GM23338 (cell line): ENCODE results near the gene PAXX. TPM values are rescaled to one million over a fixed set of nuclear protein-coding genes. Genes with fewer than 3 reads are reported as not detected.

Experiments used
- ATAC-seq: fragments of 200-7000 bp; cut with Tn5 transposase; 3 replicates; pipeline ENCODE4 v1.9.1; 2020
- DNase-seq: peaks from one replicate; pipeline ENCODE4 v3.0.0-alpha.2; 2015; ENCODE audit warnings: low spot score
- H2AFZ ChIP-seq: fragments of 200-600 bp; sonication (generic); 2 replicates; pipeline ENCODE4 v1.8.0; 2016; ENCODE audit warnings: antibody characterized with exemption, mild to moderate bottlenecking, moderate library complexity
- H3F3A ChIP-seq: fragments of 200-600 bp; sonication (generic); replicated peaks from 2 replicates; pipeline ENCODE4 v1.8.0; 2017; ENCODE audit warnings: antibody characterized with exemption, mixed run types, low read depth
- H3K27ac ChIP-seq: fragments of 200-600 bp; sonication (generic); 2 replicates; pipeline ENCODE4 v1.6.1; 2016; ENCODE audit warnings: low read depth
- H3K27me3 ChIP-seq: fragments of 200-600 bp; sonication (generic); 2 replicates; pipeline ENCODE4 v1.8.0; 2016; ENCODE audit warnings: mild to moderate bottlenecking, mixed run types, moderate library complexity; ENCODE audit not compliant: insufficient read depth
- H3K36me3 ChIP-seq: fragments of 200-600 bp; sonication (generic); 2 replicates; pipeline ENCODE4 v1.8.0; 2016; ENCODE audit warnings: mild to moderate bottlenecking; ENCODE audit not compliant: insufficient read depth
- H3K4me1 ChIP-seq: fragments of 200-600 bp; sonication (generic); 2 replicates; pipeline ENCODE4 v1.8.0; 2016; ENCODE audit warnings: mild to moderate bottlenecking, moderate library complexity; ENCODE audit not compliant: insufficient read depth
- H3K4me2 ChIP-seq: fragments of 200-600 bp; sonication (generic); 2 replicates; pipeline ENCODE4 v1.7.1; 2017; ENCODE audit warnings: mixed run types
- H3K4me3 ChIP-seq: fragments of 200-600 bp; sonication (generic); 2 replicates; pipeline ENCODE4 v1.6.1; 2016; ENCODE audit warnings: mixed run types
- H3K79me2 ChIP-seq: fragments of 200-600 bp; sonication (generic); replicated peaks from 2 replicates; pipeline ENCODE4 v1.8.0; 2017; ENCODE audit warnings: mild to moderate bottlenecking; ENCODE audit not compliant: insufficient read depth
- H3K9me2 ChIP-seq: fragments of 200-600 bp; sonication (generic); 2 replicates; pipeline ENCODE4 v1.8.0; 2017; ENCODE audit not compliant: insufficient read depth
- H4K20me1 ChIP-seq: fragments of 200-600 bp; sonication (generic); replicated peaks from 2 replicates; pipeline ENCODE4 v1.8.0; 2017; ENCODE audit warnings: mild to moderate bottlenecking; ENCODE audit not compliant: insufficient read depth
- H3K27ac Mint-ChIP-seq: 2 replicates; pipeline ENCODE4 v1.8.0; 2020; ENCODE audit warnings: inconsistent platforms, mild to moderate bottlenecking, moderate library complexity, mixed read lengths
- H3K27me3 Mint-ChIP-seq: 3 replicates; pipeline ENCODE4 v1.8.0; 2022; ENCODE audit warnings: low read depth, mild to moderate bottlenecking, moderate library complexity, mixed read lengths, inconsistent platforms; ENCODE audit not compliant: insufficient read depth, poor library complexity
- H3K36me3 Mint-ChIP-seq: 3 replicates; pipeline ENCODE4 v1.8.0; 2021; ENCODE audit warnings: low read depth, mild to moderate bottlenecking, inconsistent platforms, moderate library complexity, mixed read lengths
- H3K4me1 Mint-ChIP-seq: 3 replicates; pipeline ENCODE4 v1.8.0; 2020; ENCODE audit warnings: mild to moderate bottlenecking, inconsistent platforms, mixed read lengths
- H3K4me3 Mint-ChIP-seq: 3 replicates; pipeline ENCODE4 v1.8.0; 2021; ENCODE audit warnings: moderate library complexity, mild to moderate bottlenecking, inconsistent platforms, mixed read lengths
- H3K9me3 Mint-ChIP-seq: 3 replicates; pipeline ENCODE4 v1.8.0; 2020; ENCODE audit warnings: moderate library complexity, mild to moderate bottlenecking, inconsistent platforms, mixed read lengths
- CREB1 ChIP-seq: fragments of 250-450 bp; sonication (Bioruptor Pico); IDR thresholded peaks from 2 replicates; pipeline ENCODE4 v1.5.0; 2020; ENCODE audit warnings: low read depth, mild to moderate bottlenecking, moderate library complexity
- EZH2 ChIP-seq: fragments of 200-600 bp; sonication (generic); IDR thresholded peaks from one replicate; pipeline ENCODE4 v1.8.0; 2017; ENCODE audit warnings: antibody characterized with exemption, mild to moderate bottlenecking, low read depth; ENCODE audit not compliant: unreplicated experiment
- EZH2phosphoT487 ChIP-seq: fragments of 200-600 bp; sonication (generic); IDR thresholded peaks from one replicate; pipeline ENCODE4 v1.8.1; 2018; ENCODE audit warnings: antibody characterized with exemption; ENCODE audit not compliant: unreplicated experiment
- JUNB ChIP-seq: IDR thresholded peaks from one replicate; pipeline ENCODE4 v1.6.1; 2016; ENCODE audit warnings: antibody characterized with exemption; ENCODE audit not compliant: unreplicated experiment
- NANOG ChIP-seq: IDR thresholded peaks from 2 replicates; pipeline ENCODE4 v1.6.1; 2016; ENCODE audit warnings: antibody characterized with exemption, borderline replicate concordance
- POLR2AphosphoS5 ChIP-seq: IDR thresholded peaks from 2 replicates; pipeline ENCODE4 v1.6.1; 2016; ENCODE audit warnings: antibody characterized with exemption, low read depth
- STAT1 ChIP-seq: IDR thresholded peaks from one replicate; pipeline ENCODE4 v1.6.1; 2016; ENCODE audit warnings: antibody characterized with exemption; ENCODE audit not compliant: unreplicated experiment
- ZNF114 ChIP-seq: fragments of 250-450 bp; sonication (Bioruptor Pico); IDR thresholded peaks from 2 replicates; pipeline ENCODE4 v1.5.0; 2020; ENCODE audit warnings: mild to moderate bottlenecking, moderate library complexity
- ZNF331 ChIP-seq: fragments of 250-450 bp; sonication (Bioruptor Pico); IDR thresholded peaks from 2 replicates; pipeline ENCODE4 v1.5.0; 2020; ENCODE audit warnings: low read depth, mild to moderate bottlenecking, moderate library complexity
- polyA plus RNA-seq: library from polyadenylated mRNA; unstranded; fragments of >200 nt; fragmentation: Nextera tagmentation; extraction: Ambion mirVana; gene quantifications from 2 replicates; pipeline ENCODE4 v1.2.1, GENCODE V29; 2016
- total RNA-seq: library from RNA; depleted of rRNA; stranded (reverse); fragments of >200 nt; shearing (Covaris generic); gene quantifications from 2 replicates; pipeline ENCODE4 v1.2.3, GENCODE V29; 2014
- TF ChIP-seq, protein P1 (sequence below): IDR thresholded peaks from 2 replicates; pipeline ENCODE4 v1.6.1; 2016; ENCODE audit warnings: antibody characterized with exemption
- TF ChIP-seq, protein P2 (sequence below): IDR thresholded peaks from one replicate; pipeline ENCODE4 v1.6.1; 2018; ENCODE audit warnings: antibody characterized with exemption; ENCODE audit not compliant: unreplicated experiment
- TF ChIP-seq, protein P3 (sequence below): fragments of 250-450 bp; sonication (Bioruptor Pico); IDR thresholded peaks from 2 replicates; pipeline ENCODE4 v1.5.0; 2020; ENCODE audit warnings: mild to moderate bottlenecking, moderate library complexity
- TF ChIP-seq, protein P4 (sequence below), 2 experiments: fragments of 200-600 bp in 1 of 2; sonication (generic) in 1 of 2; conservative IDR thresholded peaks; 2 replicates each; pipeline versions ENCODE4 v1.5.1 to v1.6.1; 2016 to 2017; ENCODE audit warnings: antibody characterized with exemption in 2 of 2, low read depth in 2 of 2, mild to moderate bottlenecking in 2 of 2, moderate library complexity in 1 of 2

PAXX gene
- total and polyA plus RNA-seq, 2 experiments from 2014 or later: 71.5 to 86.0 TPM

DNA sequence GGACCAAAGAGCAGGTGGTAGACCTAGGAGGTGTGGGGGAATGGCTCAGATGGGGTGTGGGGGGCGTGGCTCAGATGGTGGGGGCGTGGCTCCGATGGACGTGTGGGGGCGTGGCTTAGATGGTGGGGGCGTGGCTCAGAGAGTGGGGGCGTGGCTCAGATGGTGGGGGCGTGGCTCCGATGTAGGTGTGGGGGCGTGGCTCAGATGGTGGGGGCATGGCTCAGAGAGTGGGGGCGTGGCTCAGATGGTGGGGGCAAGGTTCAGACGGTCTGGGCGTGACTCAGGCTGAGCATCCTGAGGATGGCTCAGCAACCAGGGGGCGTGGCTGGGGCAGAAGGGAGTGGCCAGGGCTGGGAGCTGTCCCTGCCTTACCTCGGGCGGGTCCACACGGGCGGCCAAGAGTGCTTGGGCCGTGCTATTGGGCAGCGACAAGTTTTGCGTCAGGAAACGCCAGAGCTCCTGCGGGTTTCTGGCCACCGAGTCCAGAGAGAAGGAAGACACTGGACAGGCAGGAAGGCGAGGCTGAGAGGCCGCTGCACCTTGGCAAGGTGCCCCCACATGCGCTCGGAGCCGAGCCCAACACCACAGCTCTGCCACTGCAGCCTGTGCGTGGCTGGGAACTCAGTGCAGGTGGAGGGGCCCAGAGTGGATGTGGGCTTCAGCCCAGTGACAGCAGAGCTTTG lies 29.9 kb downstream of the PAXX start:
- DNase-seq: peak; percentile 98

More for the DNA sequence above, 29.9 kb downstream of the PAXX start:
- Mint-ChIP-seq H3K27me3 (peaks cover 15% of the 10 kb centered on the region), H3K36me3 (no peaks in the 10 kb centered on the region), H3K4me3 (no peak overlapping the region; the same call in 2 of the 3 replicates), H3K4me1 (no peaks in the 10 kb centered on the region; the same call in 2 of the 3 replicates), H3K27ac (no peak overlapping the region), H3K9me3 (no peaks in the 10 kb centered on the region)
- Histone ChIP-seq H3K36me3 (no peaks in the 10 kb centered on the region), H3K9me2 (no peaks in the 10 kb centered on the region), H3K27ac (no peak overlapping the region), H3K27me3 (peaks cover 6% of the 10 kb centered on the region), H3F3A (0 out of 2 replicates have a peak, but pooled peaks cover 3% of the 10 kb centered on the region), H3K79me2 (no peaks in the 10 kb centered on the region), H3K4me3 (no peak overlapping the region), H4K20me1 (no peaks in the 10 kb centered on the region), H3K4me2 (no peak overlapping the region), H2AFZ (no peak overlapping the region), H3K4me1 (peaks cover 4% of the 10 kb centered on the region; the same call in 1 of the 2 replicates)
- TF ChIP-seq POLR2AphosphoS5 (no peak; the same call in 1 of the 2 replicates), STAT1 (peak; percentile 86), JUNB (no peak), CREB1 (CRISPR knock-in tag) (no peak), EZH2phosphoT487 (no peak), ZNF114 (no peak), NANOG (no peak), ZNF331 (no peak), EZH2 (no peak)
- TF ChIP-seq, protein P1, sequence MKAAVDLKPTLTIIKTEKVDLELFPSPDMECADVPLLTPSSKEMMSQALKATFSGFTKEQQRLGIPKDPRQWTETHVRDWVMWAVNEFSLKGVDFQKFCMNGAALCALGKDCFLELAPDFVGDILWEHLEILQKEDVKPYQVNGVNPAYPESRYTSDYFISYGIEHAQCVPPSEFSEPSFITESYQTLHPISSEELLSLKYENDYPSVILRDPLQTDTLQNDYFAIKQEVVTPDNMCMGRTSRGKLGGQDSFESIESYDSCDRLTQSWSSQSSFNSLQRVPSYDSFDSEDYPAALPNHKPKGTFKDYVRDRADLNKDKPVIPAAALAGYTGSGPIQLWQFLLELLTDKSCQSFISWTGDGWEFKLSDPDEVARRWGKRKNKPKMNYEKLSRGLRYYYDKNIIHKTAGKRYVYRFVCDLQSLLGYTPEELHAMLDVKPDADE: no peak
- TF ChIP-seq, protein P2, sequence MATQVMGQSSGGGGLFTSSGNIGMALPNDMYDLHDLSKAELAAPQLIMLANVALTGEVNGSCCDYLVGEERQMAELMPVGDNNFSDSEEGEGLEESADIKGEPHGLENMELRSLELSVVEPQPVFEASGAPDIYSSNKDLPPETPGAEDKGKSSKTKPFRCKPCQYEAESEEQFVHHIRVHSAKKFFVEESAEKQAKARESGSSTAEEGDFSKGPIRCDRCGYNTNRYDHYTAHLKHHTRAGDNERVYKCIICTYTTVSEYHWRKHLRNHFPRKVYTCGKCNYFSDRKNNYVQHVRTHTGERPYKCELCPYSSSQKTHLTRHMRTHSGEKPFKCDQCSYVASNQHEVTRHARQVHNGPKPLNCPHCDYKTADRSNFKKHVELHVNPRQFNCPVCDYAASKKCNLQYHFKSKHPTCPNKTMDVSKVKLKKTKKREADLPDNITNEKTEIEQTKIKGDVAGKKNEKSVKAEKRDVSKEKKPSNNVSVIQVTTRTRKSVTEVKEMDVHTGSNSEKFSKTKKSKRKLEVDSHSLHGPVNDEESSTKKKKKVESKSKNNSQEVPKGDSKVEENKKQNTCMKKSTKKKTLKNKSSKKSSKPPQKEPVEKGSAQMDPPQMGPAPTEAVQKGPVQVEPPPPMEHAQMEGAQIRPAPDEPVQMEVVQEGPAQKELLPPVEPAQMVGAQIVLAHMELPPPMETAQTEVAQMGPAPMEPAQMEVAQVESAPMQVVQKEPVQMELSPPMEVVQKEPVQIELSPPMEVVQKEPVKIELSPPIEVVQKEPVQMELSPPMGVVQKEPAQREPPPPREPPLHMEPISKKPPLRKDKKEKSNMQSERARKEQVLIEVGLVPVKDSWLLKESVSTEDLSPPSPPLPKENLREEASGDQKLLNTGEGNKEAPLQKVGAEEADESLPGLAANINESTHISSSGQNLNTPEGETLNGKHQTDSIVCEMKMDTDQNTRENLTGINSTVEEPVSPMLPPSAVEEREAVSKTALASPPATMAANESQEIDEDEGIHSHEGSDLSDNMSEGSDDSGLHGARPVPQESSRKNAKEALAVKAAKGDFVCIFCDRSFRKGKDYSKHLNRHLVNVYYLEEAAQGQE: peak; percentile 14
- TF ChIP-seq, protein P3, sequence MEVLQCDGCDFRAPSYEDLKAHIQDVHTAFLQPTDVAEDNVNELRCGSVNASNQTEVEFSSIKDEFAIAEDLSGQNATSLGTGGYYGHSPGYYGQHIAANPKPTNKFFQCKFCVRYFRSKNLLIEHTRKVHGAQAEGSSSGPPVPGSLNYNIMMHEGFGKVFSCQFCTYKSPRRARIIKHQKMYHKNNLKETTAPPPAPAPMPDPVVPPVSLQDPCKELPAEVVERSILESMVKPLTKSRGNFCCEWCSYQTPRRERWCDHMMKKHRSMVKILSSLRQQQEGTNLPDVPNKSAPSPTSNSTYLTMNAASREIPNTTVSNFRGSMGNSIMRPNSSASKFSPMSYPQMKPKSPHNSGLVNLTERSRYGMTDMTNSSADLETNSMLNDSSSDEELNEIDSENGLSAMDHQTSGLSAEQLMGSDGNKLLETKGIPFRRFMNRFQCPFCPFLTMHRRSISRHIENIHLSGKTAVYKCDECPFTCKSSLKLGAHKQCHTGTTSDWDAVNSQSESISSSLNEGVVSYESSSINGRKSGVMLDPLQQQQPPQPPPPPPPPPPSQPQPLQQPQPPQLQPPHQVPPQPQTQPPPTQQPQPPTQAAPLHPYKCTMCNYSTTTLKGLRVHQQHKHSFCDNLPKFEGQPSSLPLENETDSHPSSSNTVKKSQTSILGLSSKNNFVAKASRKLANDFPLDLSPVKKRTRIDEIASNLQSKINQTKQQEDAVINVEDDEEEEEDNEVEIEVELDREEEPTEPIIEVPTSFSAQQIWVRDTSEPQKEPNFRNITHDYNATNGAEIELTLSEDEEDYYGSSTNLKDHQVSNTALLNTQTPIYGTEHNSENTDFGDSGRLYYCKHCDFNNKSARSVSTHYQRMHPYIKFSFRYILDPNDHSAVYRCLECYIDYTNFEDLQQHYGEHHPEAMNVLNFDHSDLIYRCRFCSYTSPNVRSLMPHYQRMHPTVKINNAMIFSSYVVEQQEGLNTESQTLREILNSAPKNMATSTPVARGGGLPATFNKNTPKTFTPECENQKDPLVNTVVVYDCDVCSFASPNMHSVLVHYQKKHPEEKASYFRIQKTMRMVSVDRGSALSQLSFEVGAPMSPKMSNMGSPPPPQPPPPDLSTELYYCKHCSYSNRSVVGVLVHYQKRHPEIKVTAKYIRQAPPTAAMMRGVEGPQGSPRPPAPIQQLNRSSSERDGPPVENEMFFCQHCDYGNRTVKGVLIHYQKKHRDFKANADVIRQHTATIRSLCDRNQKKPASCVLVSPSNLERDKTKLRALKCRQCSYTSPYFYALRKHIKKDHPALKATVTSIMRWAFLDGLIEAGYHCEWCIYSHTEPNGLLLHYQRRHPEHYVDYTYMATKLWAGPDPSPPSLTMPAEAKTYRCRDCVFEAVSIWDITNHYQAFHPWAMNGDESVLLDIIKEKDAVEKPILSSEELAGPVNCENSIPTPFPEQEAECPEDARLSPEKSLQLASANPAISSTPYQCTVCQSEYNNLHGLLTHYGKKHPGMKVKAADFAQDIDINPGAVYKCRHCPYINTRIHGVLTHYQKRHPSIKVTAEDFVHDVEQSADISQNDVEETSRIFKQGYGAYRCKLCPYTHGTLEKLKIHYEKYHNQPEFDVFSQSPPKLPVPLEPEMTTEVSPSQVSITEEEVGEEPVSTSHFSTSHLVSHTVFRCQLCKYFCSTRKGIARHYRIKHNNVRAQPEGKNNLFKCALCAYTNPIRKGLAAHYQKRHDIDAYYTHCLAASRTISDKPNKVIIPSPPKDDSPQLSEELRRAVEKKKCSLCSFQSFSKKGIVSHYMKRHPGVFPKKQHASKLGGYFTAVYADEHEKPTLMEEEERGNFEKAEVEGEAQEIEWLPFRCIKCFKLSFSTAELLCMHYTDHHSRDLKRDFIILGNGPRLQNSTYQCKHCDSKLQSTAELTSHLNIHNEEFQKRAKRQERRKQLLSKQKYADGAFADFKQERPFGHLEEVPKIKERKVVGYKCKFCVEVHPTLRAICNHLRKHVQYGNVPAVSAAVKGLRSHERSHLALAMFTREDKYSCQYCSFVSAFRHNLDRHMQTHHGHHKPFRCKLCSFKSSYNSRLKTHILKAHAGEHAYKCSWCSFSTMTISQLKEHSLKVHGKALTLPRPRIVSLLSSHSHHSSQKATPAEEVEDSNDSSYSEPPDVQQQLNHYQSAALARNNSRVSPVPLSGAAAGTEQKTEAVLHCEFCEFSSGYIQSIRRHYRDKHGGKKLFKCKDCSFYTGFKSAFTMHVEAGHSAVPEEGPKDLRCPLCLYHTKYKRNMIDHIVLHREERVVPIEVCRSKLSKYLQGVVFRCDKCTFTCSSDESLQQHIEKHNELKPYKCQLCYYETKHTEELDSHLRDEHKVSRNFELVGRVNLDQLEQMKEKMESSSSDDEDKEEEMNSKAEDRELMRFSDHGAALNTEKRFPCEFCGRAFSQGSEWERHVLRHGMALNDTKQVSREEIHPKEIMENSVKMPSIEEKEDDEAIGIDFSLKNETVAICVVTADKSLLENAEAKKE (CRISPR knock-in tag): no peak
- TF ChIP-seq, protein P4, sequence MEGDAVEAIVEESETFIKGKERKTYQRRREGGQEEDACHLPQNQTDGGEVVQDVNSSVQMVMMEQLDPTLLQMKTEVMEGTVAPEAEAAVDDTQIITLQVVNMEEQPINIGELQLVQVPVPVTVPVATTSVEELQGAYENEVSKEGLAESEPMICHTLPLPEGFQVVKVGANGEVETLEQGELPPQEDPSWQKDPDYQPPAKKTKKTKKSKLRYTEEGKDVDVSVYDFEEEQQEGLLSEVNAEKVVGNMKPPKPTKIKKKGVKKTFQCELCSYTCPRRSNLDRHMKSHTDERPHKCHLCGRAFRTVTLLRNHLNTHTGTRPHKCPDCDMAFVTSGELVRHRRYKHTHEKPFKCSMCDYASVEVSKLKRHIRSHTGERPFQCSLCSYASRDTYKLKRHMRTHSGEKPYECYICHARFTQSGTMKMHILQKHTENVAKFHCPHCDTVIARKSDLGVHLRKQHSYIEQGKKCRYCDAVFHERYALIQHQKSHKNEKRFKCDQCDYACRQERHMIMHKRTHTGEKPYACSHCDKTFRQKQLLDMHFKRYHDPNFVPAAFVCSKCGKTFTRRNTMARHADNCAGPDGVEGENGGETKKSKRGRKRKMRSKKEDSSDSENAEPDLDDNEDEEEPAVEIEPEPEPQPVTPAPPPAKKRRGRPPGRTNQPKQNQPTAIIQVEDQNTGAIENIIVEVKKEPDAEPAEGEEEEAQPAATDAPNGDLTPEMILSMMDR (conservative IDR thresholded peaks at IDR 0.05; ENCODE audit: low read depth in 2 of 2): 0 out of 4 replicates have a peak, but pooled peaks of 1 of the 2 experiments have one; percentile 13
- ATAC-seq: peak; percentile 90
